ENCODE results near the gene RIMBP2.

The RIMBP2 gene

DNA sequence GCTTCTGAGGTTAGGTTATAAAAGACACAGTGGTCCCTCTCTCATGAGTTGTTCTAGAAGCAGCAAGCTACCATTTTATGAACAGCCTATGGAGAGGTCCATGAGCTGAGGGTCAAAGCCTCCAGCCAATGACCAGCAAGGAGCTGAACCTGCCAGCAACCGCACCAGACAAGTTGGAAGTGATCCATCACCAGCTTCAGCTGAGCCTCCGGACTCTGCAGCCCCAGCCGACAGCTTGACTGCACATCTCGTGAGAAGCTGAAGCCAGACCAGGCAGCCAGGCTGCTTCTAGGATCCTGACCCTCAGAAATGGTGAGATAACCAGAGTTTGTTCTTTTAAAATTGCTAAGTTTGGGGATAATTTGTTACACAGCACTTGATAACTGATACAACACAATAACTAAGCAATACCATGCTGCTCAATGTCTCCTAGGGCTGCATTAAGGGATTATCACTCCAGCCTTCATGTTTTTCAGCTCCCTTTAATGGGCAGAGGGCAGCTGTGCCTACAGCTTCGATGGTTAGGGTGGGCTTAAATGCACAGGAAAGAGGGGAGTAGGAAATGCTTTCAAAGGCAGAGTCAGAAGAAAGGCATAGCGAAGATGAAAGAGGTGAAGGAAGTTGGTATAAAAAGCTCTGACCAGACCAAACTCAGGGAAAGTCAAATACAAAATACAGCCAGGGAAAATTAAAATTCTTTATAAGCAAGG is 149.5 kb downstream of the RIMBP2 start:
- DNase-seq = no peak

DNA sequence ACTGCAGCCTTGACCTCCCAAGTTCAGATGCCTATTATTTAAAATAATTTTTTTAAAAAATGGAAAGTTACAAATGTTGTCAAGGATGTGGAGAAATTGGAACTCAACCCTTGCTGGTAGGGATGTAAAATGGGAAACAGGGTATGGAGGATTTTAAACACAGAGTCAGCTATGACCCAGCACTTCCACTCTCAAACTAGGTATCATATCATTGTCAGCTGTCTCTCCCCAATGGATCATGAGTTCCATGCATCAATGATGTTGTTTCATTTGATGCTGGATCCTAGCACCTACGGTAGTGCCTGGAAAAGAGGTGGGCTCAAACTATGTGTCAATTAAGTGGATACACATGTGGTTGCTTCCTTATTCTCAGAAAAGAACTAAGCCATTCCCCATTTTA is 150.9 kb downstream of the RIMBP2 start:
- DNase-seq = no peak

DNA sequence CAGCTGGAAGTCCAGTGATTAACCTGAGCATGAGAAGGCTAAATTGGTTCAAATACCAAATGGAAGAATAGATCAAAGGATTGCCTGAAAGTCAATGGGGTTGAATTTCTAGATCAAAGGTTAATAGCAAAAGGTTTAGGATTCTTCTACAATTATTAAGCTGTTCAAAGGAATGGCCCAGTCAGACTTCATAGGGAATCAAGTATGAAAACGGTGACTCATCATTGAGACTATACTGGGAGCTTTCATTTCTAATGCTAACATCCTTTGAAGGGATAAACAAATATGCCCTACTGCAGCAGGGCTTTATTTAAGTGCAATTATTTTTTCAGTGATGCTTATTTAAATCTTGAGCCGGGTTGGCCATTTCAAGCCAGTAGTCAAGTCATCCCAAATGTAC is 152.8 kb downstream of the RIMBP2 start:
- DNase-seq = no peak

DNA sequence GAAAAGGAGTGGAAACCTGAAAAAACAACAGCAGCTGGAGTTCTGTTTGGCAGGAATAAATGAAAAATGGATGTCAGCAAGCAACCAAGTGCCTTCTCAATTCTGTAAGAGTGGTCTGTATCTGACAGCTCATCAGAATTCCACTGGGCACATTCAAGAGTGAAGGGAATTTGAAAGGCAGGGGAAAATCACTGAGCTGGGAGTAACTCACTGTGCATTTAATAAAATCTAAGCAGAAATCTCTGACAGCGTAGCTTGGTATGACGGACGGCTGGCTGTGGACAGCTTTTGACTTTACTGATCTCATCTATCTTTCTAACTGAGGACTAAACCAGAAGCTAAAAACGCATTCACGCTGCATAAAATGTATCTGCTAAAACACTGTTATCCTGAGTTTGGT is 153.4 kb downstream of the RIMBP2 start:
- DNase-seq = no peak

DNA sequence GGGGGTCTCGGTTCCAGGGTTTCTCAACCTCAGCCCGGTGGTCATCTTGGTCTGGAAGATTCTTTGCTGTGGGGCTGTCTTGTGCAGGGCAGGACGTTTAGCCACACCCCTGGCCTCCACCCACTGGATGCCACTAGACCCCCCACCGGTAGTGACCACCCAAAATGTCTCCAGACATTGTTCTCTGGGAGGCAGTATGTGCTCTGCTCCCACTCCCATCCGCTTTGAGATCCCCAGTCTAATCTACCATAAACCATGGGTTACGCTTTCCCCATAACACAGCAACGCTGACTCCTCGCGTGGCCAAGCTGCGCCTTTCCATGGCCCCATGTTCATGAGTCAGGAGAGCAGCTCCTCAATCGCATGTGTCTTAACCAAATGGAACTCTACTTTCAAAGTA is 155.8 kb downstream of the RIMBP2 start:
- no peak for DNase-seq

DNA sequence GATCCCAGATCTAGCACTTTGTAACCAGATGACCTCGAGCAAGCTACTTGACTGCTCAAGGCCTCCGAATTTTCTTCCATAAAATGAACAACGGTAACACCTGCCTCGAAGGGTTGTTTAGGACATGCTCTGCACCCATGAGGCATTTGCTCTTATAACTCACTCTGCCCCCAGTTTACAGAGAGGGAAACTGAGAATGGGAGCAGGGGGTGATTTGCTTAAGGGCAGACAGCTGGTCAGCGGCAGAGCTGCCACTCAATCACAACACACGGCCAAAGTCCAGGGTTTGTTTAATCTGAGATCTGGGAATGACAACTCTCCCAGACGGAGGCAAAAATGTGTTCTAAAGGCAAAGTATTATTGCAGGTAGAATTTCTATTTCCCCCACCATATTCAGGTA is 156.3 kb downstream of the RIMBP2 start:
- DNase-seq = no peak

DNA sequence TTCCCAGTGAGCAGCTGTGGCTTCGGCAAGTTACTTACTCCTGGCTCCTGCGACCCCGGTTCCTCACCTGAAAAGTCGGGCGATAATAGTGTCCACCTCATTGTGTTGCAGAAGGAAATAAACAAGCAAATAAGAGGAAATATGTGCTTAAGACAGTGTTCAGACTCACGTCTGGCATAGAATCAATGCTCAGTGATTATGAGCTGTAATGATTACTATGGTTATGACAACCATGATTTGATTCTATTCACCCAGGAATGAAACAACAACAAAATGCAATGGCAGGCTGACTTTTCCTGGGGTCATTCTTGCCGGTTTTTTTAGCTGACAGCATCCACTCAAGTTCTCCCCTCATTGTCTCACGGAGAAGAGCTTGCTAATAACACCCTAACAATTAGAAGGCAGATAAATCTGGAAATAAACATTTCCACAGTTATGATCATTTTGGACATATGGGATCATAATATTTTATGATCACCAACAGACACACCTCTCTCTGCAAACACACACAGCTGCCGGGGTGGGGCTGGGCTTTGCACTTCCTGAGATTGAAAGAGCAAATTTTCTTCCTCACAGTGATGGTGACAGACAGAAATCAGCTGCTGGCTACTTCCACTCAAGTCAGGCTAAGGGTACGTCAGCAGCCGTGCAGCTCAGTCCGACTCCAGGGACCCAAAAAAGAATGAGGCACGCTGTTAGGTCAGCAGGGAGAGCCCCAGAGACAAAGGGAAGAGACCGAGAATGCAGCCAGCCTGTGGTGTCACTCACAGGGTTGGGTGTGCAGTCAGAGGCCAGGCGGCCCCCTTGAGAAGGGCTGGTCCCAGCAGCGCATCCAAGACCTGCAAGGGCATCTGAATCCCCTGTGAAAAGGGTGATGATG is 158.0 kb downstream of the RIMBP2 start:
- no peak for DNase-seq

DNA sequence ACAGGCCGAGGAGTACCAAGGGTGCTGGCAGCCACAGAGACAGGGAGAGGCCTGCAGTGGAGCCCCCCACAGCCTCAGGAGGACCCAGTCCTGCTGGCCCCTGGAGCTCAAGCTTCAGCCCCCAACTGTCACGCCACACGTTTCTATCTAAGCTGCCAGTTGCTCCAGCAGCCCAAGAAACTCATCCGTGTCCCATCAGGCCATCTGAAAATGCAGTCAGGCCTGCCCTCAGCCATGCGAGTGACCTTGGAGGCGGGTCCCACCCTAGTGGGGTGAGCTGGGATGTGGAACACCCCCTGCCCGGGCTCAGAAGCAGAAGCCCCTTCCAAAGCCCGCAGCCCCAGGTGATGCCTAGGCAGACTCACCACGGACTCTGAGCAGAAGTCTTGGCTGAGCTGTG is 158.9 kb downstream of the RIMBP2 start:
- no peak for DNase-seq

DNA sequence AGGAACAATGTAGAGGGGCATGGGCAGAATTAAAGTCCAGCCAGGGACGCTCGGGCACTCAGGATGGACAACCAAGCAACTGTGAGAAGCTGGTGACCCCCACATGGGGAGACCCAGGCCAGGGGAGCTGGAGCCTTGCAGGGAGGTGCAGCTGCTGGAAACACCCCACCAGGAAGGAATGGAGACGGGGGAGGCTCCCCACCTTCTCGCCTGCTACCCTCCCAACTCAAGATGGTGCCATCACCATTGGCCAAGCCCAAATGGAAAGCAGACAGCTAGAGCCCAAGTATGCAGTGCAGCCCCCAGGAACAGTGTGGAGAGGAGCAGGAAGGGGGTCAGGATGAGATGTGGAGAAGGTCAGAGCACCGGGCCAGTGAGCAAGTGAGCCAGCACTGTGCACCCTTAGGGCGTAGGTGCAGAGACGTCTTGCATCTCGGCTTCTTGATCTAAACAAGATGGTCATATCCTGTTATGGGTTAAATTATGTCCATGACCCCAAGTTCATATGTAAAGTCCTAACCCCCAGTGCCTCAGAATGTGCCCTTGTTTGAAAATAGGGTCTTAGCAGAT is 159.5 kb downstream of the RIMBP2 start:
- DNase-seq = no peak

DNA sequence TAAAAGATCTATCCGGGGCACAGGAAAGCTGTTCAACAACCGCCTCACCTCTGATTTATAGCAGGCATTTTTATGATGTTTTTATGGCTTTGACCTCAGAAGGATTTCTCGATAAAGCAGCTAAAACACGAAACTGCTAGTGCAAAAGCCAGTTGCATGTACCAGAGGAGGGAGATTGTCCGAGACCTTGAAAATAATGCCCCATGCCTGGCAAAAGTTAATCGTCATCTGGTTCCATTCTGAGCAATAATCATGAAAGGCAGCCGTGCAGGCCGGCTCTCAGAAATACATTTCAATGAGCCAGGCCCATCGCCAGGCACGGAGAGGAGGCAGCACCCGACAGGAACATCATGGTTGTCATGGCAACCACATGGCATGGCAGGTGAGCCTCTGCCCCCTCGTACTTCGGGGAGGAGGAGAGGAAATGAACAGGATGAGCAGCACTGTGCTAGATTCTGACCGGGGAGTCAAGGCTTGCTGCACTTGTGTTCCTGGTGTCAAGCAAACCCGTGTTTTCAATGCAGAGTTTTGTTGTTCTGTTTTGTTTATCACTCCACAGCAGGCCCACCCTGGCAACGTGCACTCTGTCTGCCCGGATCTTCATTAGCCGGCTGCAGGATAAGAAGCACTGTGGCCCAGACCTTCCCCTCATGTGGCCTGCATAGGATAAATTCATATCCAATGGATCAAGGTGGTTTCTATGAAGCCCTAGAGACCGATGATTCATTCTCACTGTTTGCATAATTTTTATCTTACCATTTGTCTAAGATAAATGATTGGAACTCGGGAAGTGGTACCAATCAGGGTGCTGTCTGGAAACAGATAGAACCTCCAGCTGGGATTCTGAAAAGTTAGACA is 160.2 kb downstream of the RIMBP2 start:
- DNase-seq = no peak

DNA sequence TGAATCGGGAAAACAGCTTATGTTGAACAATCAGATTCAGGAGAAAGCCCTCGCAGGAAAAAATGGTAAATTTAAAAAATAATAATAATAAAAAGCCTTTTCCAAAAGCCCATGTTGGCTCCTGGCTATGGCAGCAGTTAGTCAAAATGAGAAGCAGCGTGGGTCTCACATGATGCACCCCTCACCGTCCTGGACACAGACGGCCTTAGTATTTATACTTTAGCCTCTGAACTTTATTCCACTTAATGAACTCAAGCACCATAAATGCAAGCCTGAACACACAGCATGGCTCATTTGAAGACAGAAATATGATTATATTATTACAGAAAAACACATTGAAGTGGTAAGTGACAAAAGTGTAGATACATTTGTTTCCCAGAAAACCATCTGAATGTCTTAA is 160.9 kb downstream of the RIMBP2 start:
- DNase-seq = no peak

DNA sequence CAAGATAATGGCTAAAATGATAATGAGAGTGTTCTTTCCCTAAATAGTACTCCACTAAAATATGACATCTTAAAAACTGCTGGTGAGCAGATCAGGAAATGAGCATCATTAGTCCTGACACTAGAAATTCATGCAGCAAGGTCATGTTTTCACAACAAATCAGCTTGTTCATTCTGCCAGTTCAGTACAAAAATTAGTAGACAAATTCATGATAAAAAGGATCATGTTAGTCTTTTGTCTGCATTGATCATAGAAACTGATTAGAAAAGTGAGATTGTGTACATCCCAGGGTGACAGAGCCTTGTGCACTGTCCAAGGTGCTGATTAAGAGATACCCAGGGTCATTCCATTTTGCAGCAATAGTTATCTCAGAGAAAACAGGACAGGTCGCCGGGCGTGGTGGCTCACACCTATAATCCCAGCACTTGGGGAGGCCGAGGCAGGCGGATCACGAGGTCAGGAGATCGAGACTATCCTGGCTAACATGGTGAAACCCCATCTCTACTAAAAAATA is 163.6 kb downstream of the RIMBP2 start:
- DNase-seq = no peak

DNA sequence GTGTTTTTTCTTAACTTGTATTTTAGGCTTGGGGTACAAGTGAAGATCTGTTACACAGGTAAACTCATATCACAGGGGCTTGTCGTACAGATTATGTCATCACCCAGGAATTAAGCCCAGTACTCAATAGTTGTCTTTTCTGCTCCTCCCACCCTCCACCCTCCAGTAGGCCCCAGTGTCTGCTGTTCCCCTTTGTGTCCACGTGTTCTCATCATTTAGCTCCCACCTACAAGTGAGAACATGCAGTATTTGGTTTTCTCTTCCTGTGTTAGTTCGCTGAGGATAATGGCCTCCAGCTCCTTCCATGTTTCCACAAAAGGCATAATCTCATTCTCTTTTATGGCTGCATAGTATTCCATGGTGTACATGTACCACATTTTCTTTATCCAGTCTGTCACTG is 166.7 kb downstream of the RIMBP2 start:
- DNase-seq = no peak

DNA sequence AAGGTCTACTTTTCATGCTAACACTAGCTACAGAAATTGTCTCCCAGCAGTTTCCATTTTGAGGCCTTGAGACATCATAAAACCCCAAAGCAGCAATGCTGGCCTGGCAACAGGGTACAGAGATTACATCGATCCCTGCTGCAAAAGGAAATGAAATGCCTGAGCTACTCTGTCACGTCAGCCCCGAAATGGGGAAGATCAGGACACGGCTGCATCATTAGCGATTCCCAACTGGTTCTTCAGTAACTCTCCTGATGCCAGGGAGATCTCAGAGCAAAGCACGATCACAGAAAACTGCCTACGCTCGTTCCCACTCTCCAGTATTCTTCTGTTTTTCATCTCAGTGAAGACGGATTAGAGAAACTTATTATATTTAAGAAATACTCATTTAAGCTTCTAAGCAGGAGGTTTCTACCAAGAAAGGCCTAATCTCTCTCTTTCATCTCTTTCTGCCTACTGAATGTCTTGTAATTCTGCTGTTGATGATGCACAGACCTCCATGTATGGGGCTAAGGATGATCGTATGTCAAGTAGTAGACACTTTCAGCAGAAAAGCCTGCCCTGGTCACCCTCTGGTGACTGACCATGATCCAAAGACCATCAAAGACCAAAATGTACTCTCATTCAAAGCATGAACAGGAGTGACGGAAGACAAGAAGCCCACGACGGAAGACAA is 168.5 kb downstream of the RIMBP2 start:
- no peak for DNase-seq

DNA sequence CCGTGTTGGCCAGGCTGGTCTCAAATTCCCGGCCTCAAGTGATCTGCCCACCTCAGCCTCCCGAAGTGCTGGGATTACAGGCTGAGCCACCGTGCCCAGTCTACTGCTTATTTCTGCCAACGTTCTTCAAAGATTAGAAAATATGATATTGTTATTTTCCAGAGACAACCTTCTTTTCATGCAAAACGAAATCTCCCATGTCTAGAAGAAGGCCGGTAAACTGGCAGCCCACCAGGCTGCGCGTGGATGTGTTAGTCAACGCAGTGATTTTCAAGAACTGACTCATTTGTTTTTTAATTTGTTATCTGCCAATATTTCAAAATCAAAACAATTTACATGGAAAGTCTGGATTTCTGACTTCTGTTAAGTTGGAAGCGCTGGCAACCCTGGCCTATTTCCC is 169.6 kb downstream of the RIMBP2 start:
- no peak for DNase-seq

DNA sequence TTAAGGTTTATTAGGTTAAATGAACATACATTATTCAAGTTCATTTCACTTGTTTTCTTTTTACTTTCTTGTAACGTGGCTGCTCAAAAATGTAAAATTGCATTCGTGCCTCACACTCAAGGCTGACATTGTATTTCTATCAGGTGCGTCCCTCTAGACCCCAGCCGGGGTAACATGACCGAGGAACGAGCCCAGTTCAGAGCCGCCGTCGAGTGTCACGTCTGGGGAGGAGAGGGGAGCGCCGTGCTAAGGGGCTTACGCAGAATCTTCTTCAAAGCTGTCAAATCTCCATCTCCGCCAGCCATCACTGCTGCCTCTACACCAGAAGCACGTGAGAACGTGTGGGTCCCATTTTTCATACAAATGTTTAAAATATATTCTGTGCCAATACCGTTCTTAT is 170.6 kb downstream of the RIMBP2 start:
- no peak for DNase-seq

DNA sequence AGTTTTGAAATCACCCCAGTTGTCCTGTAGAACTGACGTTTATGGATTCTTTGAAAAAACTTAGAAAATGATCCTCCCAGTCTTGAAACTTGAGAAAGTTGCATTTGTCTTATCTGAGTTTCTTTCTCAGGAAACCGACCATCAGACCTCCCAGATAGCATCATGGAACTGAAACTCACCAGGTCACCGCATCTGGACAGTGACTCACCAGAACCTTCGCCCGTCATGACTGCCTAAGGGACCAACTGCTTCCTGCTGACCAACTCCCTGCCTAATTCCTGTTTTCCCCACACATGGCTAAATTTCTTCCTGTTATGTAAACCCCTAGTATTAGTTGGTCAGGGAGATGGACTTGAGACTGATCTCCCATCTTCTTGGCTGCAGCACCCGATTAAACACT is 175.7 kb downstream of the RIMBP2 start:
- DNase-seq = no peak

DNA sequence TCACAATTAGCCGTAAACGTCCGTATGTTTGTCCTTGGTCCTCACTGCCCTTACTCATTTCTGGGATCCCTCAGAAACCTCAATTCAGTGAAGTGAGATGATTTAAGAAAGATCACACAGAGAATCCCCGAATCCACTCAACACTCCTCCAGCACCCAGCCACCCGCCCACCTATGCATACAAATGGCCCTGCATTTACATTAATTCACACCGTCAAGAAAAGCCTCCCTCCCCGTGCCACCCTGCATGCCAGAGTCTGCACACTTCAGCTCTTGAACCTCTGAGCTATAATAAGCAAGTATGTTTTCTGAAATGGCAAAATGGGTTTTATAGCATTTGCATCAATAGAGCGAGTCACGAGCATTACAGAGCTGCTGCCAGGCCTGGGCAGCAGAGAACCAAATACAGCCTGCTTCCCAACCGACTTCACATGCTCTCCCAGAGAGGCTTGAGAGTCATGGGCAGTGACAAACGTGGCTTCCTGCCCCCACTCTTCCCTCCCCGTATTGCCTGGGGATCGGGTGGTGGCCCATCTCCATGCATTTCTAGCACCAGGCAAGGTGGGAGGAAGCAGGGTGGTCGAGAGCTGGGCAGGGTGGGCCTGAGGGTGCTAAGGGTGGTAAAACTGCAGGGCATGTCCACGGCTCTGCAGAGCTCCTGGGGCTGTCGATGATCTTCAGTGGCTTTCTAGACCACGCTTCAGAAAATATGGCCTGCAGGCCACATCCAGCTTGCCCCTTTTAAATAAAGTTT is 177.6 kb downstream of the RIMBP2 start:
- no peak for DNase-seq

DNA sequence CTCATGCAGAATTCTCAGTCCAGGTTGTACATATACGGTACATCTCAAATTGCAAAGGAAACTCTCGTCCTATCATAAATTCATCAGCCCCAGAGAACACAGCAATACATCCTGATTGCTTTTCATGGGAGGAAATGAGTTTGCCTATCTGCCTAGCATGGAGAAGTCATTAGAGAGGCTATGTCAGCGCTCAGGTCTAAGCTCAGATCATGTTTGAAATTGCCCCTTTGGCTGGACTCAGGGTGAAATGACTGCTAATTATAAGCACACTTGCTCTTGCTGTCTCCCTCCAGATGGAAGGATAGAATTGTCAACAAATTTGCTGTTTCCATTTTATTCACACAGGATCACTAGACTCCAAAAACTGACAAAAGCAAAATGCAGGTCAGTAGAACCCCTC is 178.4 kb downstream of the RIMBP2 start:
- DNase-seq = no peak

DNA sequence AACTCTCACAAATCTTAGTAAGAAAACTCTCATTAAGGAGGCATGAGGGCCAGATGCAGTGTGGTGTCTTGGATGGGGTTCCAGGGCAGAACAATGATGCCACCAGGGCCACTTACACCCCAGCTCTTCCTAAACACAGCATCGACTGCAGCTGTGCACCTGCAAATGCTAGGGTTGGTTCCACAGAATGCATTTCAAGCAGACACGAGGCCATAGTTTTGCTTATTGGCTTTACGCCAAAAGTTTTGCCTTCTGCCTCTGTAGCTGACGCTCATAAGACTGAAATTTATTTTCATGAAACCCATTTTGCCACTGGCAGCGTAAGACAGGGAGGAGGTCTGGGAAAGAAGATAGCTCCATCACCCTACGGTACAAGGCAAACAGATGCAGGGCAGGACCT is 179.0 kb downstream of the RIMBP2 start:
- no peak for DNase-seq

DNA sequence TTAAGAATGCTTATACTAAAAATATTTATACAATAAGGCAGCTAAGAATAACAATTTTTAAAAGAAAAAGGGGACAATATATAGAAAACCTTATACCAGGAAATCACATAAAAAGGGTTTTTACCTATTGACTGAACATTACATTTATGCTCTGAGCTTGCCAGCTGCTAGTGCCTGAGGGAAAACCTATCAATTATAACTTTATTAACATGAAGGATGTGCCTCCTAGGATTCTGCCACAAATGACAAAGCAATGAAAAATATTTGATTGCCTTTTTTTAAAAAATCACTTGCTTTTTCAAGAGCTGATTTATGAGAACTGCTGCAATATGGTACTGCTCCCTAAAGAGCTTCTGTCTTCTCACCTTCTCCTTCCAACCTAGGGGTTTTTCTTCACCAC is 185.7 kb downstream of the RIMBP2 start:
- DNase-seq = no peak

DNA sequence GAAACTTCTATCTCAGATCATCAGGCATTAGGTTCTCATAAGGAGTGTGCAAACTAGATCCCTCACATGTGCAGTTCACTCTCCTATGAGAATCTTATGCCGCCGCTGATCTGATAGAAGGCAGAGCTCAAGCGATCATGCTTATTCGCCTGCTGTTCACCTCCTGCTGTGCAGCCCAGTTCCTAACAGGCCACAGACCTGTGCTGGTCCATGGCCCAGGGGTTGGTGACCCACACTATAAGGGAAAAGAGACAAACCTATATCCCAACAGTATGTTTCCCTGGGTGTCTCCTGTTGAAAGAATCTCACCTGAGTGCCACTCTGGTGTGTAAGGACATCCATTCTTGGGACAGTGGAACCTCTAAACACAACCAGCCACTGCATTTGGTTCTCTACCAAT is 186.3 kb downstream of the RIMBP2 start:
- no peak for DNase-seq

Data from stimulated activated naive CD4-positive, alpha-beta T cell (primary cell).